Stimulated activated CD4-positive, alpha-beta T cell treated with anti-CD3 and anti-CD28 coated beads, Interleukin-15, amount 100 ng/mL, for 24 hours (primary cell): ENCODE results near the gene AP2S1.
A peak's percentile ranks its signal among the peaks of the same experiment; 100 is the strongest.

Source experiments
- DNase-seq: peaks from one replicate; pipeline ENCODE4 v3.0.0-alpha.2; 2020

Gene AP2S1

GRCh38 chr19:46798713-46799112, 51.9 kb downstream of the AP2S1 start:
- DNase-seq = no peak

- DNase-seq = no peak
Observed at GRCh38 chr19:46797881-46798280, 52.8 kb downstream of the AP2S1 start.

DNA sequence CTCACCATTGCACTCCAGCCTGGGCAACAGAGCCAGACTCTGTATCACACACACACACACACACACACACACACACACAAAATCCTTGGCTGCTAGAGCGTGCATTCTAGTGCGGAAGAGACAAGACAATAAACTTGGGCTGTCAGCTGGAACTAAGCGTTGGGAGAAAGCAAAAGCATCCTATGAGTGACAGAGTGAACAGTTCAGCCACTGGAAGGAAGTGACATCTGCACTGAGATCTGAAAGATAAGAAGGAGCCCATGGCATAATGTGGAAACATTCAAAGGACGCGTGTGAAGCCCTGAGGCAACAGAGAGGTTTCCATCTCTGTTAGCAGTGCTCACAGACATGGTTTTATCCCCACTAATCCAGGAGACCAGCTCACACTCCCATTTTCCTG, 58.7 kb downstream of the AP2S1 start:
- DNase-seq = no peak

DNA sequence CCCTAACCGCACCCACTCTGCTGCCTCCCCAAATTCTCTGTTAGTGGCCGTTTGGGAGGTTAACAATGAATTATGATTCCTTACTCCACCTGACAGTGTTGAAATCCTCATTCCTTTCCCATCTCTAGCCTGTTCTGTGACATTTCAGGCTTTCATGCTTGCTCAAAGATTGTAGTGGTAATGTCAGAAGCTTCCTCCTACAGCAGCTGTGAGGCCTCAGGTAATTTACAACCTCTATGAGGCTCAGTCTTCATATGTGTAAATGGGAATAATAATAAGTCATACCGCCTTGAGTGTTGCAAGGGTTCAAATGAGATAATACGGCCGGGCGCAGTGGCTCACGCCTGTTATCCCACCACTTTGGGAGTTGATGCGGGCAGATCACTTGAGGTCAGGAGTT, 61.3 kb downstream of the AP2S1 start:
- DNase-seq = no peak

DNA sequence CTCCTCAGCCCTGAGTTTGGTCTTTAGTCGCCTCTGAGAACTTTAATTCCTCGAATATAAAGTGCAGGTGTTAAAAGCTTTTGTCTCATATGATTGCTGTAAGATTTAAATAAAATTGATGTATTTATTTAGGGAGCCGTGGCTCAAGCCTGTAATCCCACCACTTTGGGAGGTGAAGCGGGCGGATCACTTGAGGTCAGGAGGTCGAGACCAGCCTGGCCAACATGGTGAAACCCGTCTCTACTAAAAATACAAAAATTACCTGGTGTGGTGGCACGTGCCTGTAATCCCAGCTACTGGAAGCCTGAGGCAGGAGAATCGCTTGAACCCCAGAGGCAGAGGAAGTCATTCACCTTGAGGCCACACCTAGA, 61.7 kb downstream of the AP2S1 start:
- DNase-seq = no peak

DNA sequence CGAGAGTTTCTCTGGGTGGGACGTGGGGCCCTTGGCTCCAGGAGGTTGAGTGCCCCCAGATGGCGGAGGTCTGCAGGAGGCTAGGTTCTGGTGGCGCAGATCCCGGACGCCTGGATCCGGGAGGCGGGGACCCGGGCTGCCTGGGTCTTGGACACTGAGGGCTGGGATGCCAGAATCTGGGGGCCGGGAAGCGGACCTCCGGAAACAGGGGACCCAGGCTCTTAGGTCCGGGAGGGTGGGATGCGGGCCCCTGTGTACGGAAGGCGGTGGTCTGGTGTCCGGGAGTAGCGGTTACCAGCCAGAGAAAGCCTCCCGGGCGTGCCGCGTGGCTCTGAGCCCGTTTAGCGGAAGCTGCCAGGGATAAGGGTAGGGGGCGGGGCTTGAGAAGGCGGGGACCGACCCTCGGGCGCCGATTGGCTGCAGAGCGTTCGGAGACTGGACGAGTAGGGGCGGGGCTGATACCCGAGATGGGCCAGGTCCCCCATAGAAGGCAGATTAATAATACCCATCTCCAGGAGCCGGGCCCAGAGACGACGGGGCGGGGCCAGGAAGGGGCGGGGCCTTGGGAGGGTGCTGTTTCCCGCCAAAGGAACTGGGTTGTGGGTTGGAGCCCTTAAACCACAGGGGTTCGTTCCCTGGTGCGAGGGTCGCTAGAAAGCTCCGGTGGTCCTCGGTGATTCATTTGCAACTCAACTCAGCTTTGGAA, 62.2 kb downstream of the AP2S1 start, which contains the start of gene SLC1A5:
SLC1A5 (minus strand) TSS at position 333 of the 706 bp plus-strand sequence. CDS start 629 bp downstream, outside the sequence.
- peak; percentile 100 for DNase-seq
